GM18511 (cell line): Measurements from ENCODE around the gene AASS.

ENCODE experiments used
- ATAC-seq: cut with Tn5 transposase; IDR thresholded peaks from one replicate; pipeline ENCODE4 v1.9.1; 2021; ENCODE audit warnings: mild to moderate bottlenecking, moderate library complexity; ENCODE audit not compliant: unreplicated experiment

Gene AASS

GRCh38 chr7:122123746-122124145 lies 20.3 kb downstream of the AASS start:
- no peak for ATAC-seq

DNA sequence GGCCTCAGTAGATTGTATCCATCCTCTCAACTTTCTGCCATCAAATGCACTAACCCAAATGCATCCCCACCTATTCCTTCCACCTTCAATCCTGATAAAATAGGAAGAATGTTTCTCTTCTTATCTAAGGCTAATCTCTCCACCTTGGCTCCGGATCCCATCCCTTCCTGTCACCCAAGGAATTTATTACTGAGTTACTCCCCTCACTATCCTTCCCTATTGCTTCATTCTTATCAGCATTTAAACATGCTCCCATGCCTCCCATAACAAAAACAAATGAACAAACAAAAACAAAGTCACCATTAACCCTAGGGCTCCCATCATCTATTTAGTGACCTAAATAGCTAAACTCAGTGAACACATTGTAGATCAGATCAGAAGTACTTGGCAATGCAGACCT lies 25.3 kb downstream of the AASS start:
- no peak for ATAC-seq

DNA sequence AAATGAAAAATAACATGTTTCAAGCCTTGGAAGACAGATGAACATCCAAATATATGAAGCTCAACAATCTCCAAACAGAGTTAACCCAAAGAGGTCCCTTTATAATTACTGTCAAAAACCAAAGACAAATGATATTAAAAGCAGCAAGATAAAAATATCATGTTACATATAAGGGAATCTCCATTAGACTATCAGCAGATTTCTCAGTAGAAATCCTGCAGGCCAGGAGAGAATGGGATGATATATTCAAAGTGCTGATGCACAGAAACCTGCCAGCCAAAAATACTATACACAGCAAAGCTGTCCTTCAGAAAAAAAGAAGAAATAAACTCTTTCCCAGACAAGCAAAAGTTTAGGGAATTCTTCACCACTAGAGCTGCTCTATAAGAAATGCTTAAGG lies 41.0 kb downstream of the AASS start:
- ATAC-seq, result no peak

- ATAC-seq, result no peak
Measured at GRCh38 chr7:122100021-122100420, 44.0 kb downstream of the AASS start.

DNA sequence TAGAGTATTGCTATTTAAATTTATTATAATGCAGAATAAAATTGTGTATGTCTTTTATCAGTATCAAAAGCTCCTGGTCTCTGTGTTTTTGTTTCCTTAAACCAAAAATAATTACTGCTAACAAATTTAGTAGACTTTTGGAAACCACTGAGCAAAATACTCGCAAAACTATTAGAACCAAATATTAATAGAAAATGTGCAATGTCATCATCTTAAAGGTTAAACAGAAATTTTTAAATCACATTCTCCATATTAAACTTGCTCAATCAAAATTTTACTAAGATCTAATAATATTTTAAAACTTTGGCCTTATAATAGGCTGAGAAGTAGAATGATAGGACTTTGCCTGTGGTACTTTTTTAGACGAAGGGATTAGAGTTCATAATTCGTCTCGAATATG lies 48.4 kb downstream of the AASS start:
- no peak for ATAC-seq

DNA sequence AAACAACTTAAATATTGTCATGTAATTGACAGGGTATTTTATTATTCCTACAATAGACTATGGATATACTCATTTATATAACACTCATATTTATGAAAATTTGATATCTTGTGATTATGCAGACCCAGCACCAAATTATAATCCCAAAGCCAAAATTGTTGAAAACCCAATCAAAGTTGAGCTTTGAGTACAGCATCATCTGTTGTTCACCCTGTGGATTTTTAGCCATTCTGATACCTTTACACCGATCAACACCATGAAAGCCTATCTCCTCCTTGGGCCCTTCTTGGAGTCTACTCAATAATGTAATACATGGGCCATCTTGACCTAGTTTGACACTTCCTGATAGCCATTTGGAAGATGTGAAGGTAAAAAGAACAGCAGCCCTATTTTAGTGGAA lies 49.5 kb downstream of the AASS start:
- ATAC-seq, result no peak

- ATAC-seq, result peak; percentile 99
Measured at GRCh38 chr7:122092964-122093797, 50.9 kb downstream of the AASS start.

DNA sequence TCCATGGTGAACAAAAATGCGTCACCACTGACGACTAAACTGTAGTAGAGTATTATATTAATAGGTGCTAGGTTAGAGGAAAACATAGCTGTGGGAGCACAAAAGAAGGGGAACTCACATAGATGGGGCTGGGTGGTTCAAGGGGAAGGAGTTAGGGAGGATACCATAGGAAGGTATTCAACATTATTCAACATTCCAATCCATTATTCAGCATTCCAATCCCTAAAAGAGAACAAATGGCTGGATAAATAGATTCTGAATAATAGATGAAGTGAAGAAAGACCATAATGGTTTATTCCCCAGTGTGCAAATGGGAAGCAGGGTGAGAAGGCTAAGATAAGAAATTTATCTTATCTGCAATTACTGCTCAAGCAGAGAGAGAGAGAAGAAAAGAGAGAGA lies 61.4 kb downstream of the AASS start:
- no peak for ATAC-seq

DNA sequence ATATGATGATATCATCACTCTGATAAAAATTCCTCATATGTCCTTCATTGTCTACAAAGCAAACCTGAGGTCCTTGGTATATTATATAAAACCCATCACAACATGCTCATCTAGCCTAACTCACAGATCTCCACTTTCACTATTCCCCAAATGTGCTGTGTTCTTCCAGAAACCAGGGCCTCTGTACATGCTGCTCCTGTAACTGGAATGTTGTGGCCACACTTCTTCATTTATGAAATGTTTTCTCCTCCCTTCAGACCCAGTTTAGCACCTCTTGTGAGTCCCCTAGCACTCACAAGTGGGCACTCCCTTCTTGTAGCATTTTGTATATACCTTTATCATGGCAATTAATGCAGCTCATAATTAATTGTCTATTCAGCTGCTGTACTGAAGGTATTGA lies 61.9 kb downstream of the AASS start:
- no peak for ATAC-seq

DNA sequence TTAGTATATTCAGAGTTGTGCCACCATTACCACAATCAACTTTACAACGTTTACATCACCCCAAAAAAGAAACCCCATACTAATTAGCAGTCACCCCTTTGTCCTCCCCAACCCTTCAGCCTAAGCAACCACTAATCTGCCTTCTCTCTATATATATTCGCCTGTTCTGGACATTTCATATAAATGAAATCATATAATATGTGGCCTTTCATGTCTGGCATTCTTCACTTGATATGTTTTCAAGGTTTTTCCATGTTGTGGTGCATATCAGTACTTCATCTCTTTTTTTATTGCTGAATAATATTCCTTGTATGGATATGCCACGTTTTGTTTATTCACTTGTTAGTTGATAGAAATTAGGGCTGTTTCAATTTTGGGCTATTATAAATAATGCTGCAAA lies 70.4 kb downstream of the AASS start:
- ATAC-seq, result no peak

GRCh38 chr7:122072924-122073599 lies 71.0 kb downstream of the AASS start:
- ATAC-seq, result no peak

DNA sequence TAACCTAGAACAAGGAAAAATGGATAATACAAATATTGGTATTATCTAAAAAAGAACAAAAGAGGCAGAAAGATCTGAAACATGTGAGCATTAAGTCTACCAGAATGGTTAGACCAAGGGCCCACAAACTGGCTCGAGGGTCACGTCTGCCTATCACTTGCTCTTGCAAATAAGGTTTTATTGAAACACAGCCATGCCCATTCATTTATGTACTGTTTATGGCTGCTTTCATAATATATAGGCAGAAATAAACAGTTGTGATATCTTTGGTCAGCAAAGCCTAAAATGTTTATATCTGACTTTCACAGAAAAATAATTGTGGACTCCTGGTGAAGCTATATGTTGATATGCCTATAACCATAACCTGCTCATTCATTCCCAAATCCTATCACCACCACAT lies 71.8 kb downstream of the AASS start:
- ATAC-seq, result no peak

- no peak for ATAC-seq
Measured at GRCh38 chr7:122070834-122071233, 73.2 kb downstream of the AASS start.

- no peak for ATAC-seq
Measured at GRCh38 chr7:122070062-122070461, 74.0 kb downstream of the AASS start.

DNA sequence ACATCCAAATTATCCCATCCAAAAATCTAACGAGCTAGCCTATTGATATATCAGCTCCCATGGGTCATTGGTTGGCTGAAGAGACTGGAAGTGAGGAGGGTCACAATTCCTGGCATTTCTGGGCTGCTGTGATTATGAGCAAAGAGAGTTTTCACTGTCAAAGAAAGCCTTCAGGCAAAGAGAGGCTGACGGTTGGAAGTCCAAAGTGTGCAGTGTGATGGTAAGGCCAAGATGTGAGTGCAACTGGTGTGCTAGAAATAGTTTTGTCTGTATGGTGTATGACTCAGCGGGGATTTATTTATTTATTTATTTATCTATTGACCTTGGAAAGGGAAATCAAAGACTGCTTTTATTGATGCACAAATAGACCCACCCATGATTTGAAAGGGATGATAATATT lies 75.0 kb downstream of the AASS start:
- no peak for ATAC-seq

GRCh38 chr7:122068046-122068445 lies 76.0 kb downstream of the AASS start:
- ATAC-seq, result no peak

- no peak for ATAC-seq
Measured at GRCh38 chr7:122067077-122067476, 77.0 kb downstream of the AASS start.

DNA sequence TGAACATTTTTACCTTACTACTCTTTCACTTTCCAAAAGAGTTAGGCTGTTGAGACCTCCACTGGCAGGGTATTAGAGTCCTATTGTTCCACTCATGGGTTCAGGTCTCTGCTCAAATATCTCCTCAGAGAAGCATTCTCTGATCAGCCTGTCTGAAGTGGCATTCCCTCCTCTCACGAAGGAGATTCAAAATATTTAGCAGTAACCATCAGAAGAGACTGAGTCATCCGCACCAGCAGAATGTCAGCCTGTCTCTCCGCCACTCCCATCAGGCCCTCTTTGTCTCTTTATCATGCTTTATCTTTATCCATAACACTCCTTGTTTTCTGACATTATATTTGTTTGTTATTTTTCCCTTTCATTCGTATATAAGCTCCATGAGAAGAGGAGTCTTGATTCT lies 79.1 kb downstream of the AASS start:
- ATAC-seq, result no peak

- ATAC-seq, result no peak
Measured at GRCh38 chr7:122063146-122063545, 80.9 kb downstream of the AASS start.

DNA sequence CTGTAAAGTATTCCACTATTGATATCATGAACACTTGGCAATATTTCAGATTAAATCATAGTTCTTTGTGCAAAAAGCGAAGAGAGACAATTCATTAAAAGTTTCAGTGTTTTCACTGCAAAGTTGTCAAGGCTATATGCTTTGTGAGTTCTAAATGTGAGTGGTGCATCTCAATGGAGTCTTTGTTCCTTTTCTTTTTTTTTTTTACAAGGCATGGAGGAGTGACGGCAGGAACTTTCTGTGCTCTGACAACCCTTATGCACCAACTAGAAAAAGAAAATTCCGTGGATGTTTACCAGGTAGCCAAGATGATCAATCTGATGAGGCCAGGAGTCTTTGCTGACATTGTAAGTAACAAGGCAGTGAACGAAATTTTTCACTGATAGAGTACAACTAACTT lies 84.5 kb downstream of the AASS start:
- ATAC-seq, result no peak

- ATAC-seq, result no peak
Measured at GRCh38 chr7:122056977-122057376, 87.1 kb downstream of the AASS start.

- no peak for ATAC-seq
Measured at GRCh38 chr7:122055073-122055472, 89.0 kb downstream of the AASS start.

- ATAC-seq, result no peak
Measured at GRCh38 chr7:122054393-122054792, 89.7 kb downstream of the AASS start.
